KMS-11 (cell line): Measurements from ENCODE around the gene WARS2.

Experiments
- H2AFZ ChIP-seq: fragments of 200-600 bp; sonication (generic); 2 replicates; pipeline ENCODE4 v1.6.1; 2016; ENCODE audit warnings: antibody characterized with exemption, mixed run types, low read depth
- H3K27ac ChIP-seq: fragments of 200-600 bp; sonication (generic); 2 replicates; pipeline ENCODE4 v1.6.1; 2016; ENCODE audit warnings: mild to moderate bottlenecking, mixed run types
- H3K27me3 ChIP-seq: fragments of 200-600 bp; sonication (generic); 2 replicates; pipeline ENCODE4 v1.6.1; 2017; ENCODE audit warnings: mild to moderate bottlenecking, low read depth, mixed run types, moderate library complexity; ENCODE audit not compliant: insufficient read depth
- H3K36me3 ChIP-seq: fragments of 200-600 bp; sonication (generic); 2 replicates; pipeline ENCODE4 v1.6.1; 2017; ENCODE audit warnings: mild to moderate bottlenecking, mixed run types; ENCODE audit not compliant: insufficient read depth
- H3K4me1 ChIP-seq: fragments of 200-600 bp; sonication (generic); 2 replicates; pipeline ENCODE4 v1.6.1; 2016; ENCODE audit warnings: mild to moderate bottlenecking, low read depth, mixed run types; ENCODE audit not compliant: poor library complexity, severe bottlenecking
- H3K4me2 ChIP-seq: fragments of 200-600 bp; sonication (generic); 2 replicates; pipeline ENCODE4 v1.7.0; 2016; ENCODE audit warnings: mild to moderate bottlenecking, mixed run types
- H3K4me3 ChIP-seq: fragments of 200-600 bp; sonication (generic); IDR thresholded peaks from 2 replicates; pipeline ENCODE4 v1.6.1; 2017; ENCODE audit warnings: low read depth, low read length, mixed read lengths; ENCODE audit not compliant: insufficient read depth
- H3K79me2 ChIP-seq: fragments of 200-600 bp; sonication (generic); 2 replicates; pipeline ENCODE4 v1.6.1; 2016; ENCODE audit warnings: low read depth, mixed run types; ENCODE audit not compliant: insufficient read depth
- H3K9ac ChIP-seq: fragments of 200-600 bp; sonication (generic); 2 replicates; pipeline ENCODE4 v1.6.1; 2016; ENCODE audit warnings: mild to moderate bottlenecking, mixed run types
- H4K20me1 ChIP-seq: fragments of 200-600 bp; sonication (generic); 2 replicates; pipeline ENCODE4 v1.6.1; 2016; ENCODE audit warnings: mild to moderate bottlenecking, mixed run types; ENCODE audit not compliant: insufficient read depth
- CTCF ChIP-seq: fragments of 200-600 bp; sonication (generic); conservative IDR thresholded peaks from 2 replicates; pipeline ENCODE4 v1.6.1; 2017; ENCODE audit warnings: low read depth, mild to moderate bottlenecking, antibody characterized with exemption, low read length, moderate library complexity, mixed read lengths

WARS2 gene

DNA sequence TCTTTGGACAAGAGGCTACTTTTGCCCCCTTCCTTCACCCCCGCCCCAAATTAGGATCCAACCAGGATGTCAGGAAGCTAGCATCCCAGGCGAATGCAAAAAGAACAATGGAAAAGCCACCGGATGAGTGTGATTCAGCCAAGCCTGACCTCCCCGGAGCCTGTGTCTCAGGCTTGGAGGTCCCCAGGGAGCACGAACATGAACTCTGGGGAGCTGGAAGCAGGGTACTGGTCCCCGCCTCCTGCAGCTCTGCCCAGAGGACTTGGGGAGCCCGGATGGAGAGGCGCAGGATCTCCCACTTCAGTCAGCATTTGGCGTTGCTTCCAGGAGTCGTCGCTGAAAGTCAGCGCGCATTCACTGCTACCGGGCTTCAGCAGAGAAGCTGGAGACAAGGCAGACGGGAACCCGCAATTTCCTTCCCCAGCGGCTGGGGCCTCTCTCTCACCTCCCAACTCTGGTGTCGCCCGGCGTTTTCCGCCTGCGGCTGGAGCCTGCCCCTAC is 150.5 kb downstream of the WARS2 start:
- no peak for TF ChIP-seq CTCF
- H2AFZ ChIP-seq: no peak overlapping the region

DNA sequence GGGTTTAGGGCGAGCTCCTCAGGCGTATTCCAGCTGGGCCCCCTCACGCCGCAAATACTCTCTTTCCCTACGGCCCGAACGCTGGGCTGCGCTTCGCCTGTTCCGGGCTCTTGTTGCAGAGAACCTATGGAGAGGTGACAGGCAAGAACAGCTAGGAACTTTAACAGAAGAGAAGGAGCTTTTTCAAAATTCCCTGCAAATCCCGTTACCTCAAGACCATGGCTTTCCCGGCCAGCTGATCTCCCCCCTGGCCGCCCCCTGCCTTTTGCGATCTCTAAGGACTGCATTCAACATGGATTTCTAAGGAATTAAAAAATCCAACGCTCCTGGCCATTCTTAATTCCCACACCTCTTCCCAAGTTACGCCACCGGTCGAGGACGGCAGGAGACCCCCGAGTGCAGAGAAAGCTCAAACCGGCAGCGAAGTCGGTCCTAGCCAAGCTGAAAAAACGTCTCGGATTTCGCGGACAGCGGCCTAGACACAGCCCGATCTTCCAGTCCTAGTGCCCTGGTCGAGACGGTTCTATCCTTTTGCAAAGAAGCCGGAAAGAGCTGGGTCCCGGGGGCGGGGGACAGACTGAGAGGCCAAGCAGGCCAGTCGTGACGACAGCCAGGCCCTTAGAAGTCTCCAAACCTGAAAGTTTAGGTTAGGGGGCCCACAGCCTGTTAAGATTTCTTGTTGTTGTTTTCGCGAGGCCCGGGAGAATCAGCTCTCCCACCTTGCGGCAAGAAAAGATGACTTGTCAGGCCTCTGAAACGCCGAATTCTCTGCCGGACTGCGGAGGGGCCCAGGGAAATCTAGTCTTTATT is 151.2 kb downstream of the WARS2 start:
- Histone ChIP-seq H3K9ac (no peak overlapping the region), H3K27me3 (no peaks in the 10 kb centered on the region), H3K79me2 (no peaks in the 10 kb centered on the region), H3K27ac (no peak overlapping the region), H3K36me3 (no peaks in the 10 kb centered on the region), H4K20me1 (no peaks in the 10 kb centered on the region), H3K4me1 (no peaks in the 10 kb centered on the region), H3K4me3 (no peak overlapping the region), H3K4me2 (no peak overlapping the region), H2AFZ (no peak overlapping the region)
- TF ChIP-seq CTCF: no peak

More for the DNA sequence above, 150.5 kb downstream of the WARS2 start:
- H3K9ac ChIP-seq: no peak overlapping the region
- H3K36me3 ChIP-seq: no peaks in the 10 kb centered on the region
- H3K27ac ChIP-seq: no peak overlapping the region
- no peak overlapping the region for H3K4me3 ChIP-seq
- H3K79me2 ChIP-seq: no peaks in the 10 kb centered on the region
- no peak overlapping the region for H3K4me2 ChIP-seq
- no peaks in the 10 kb centered on the region for H3K27me3 ChIP-seq
- no peaks in the 10 kb centered on the region for H4K20me1 ChIP-seq
- no peaks in the 10 kb centered on the region for H3K4me1 ChIP-seq

GRCh38 chr1:118988186-118989005 is 152.1 kb downstream of the WARS2 start, which contains the start of gene TBX15:
Gene TBX15, minus strand, starts transcription at chr1:118988343. Its CDS starts 548 bp downstream, at chr1:118987795.
- no peaks in the 10 kb centered on the region for H3K4me1 ChIP-seq

More at GRCh38 chr1:118988186-118989005, 152.1 kb downstream of the WARS2 start, which contains the start of gene TBX15:
- no peak within 1 kb of the TSS for H2AFZ ChIP-seq
- no peaks in the 10 kb centered on the region for H3K36me3 ChIP-seq
- no peak within 1 kb of the TSS for H3K9ac ChIP-seq
- H3K27me3 ChIP-seq: no peaks in the 10 kb centered on the region
- no peak for TF ChIP-seq CTCF
- no peak within 1 kb of the TSS for H3K4me3 ChIP-seq
- H3K27ac ChIP-seq: no peak within 1 kb of the TSS
- H4K20me1 ChIP-seq: no peaks in the 10 kb centered on the region
- no peak within 1 kb of the TSS for H3K4me2 ChIP-seq
- H3K79me2 ChIP-seq: no peaks in the 10 kb centered on the region
